Right renal pelvis (tissue), 4 donors: ENCODE data around the gene PPP3R1. TPM values are rescaled to one million over a fixed set of nuclear protein-coding genes. Genes with fewer than 3 reads are reported as not detected.
"Not testable (repeated sequence)": the region's sequence is repeated elsewhere in the genome, so short reads cannot be mapped to it uniquely, and the experiment has no call there.

Experiments used
- DNase-seq, 4 donors: peaks; one replicate each; pipeline ENCODE4 v3.0.0-alpha.2; 2013; ENCODE audit warnings: low read depth in 4 of 4, low spot score in 3 of 4, missing footprints in 1 of 4
- polyA plus RNA-seq, 4 donors: library from polyadenylated mRNA; unstranded; fragments of 120-200 nt; gene quantifications; one replicate each; pipeline ENCODE4 v1.2.1, GENCODE V29; 2013; ENCODE audit not compliant: insufficient read length in 4 of 4

Gene PPP3R1
- polyA plus RNA-seq, 4 donors = 51.8 to 72.6 (median 65.8) TPM

- DNase-seq = no peak
Measured at GRCh38 chr2:68190991-68191731, 61.2 kb downstream of the PPP3R1 start.

- DNase-seq = no peak
Measured at GRCh38 chr2:68189991-68190784, 62.1 kb downstream of the PPP3R1 start.

GRCh38 chr2:68188831-68189230 lies 63.5 kb downstream of the PPP3R1 start:
- no peak for DNase-seq

- no peak for DNase-seq
Measured at GRCh38 chr2:68187329-68187728, 65.0 kb downstream of the PPP3R1 start.

GRCh38 chr2:68185541-68186164 lies 66.7 kb downstream of the PPP3R1 start:
- no peak for DNase-seq

GRCh38 chr2:68182902-68183301 lies 69.4 kb downstream of the PPP3R1 start:
- no peak for DNase-seq

- no peak for DNase-seq
Measured at GRCh38 chr2:68178954-68179627, 73.2 kb downstream of the PPP3R1 start.

GRCh38 chr2:68178432-68178831 lies 73.9 kb downstream of the PPP3R1 start:
- DNase-seq = no peak

- no peak for DNase-seq
Measured at GRCh38 chr2:68177541-68177940, 74.8 kb downstream of the PPP3R1 start.

- DNase-seq = no peak
Measured at GRCh38 chr2:68176657-68177056, 75.7 kb downstream of the PPP3R1 start.

GRCh38 chr2:68175210-68175609 lies 77.1 kb downstream of the PPP3R1 start:
- DNase-seq = not testable (repeated sequence)

- DNase-seq = no peak
Measured at GRCh38 chr2:68172990-68173700, 79.2 kb downstream of the PPP3R1 start.

- no peak for DNase-seq
Measured at GRCh38 chr2:68172521-68172920, 79.8 kb downstream of the PPP3R1 start.

- no peak for DNase-seq
Measured at GRCh38 chr2:68171684-68172083, 80.6 kb downstream of the PPP3R1 start.

GRCh38 chr2:68171146-68171545 lies 81.2 kb downstream of the PPP3R1 start:
- no peak for DNase-seq

- no peak for DNase-seq
Measured at GRCh38 chr2:68169308-68169707, 83.0 kb downstream of the PPP3R1 start.

GRCh38 chr2:68167186-68167585 lies 85.1 kb downstream of the PPP3R1 start:
- DNase-seq = no peak

- DNase-seq = no peak
Measured at GRCh38 chr2:68163641-68164040, 88.7 kb downstream of the PPP3R1 start.

- DNase-seq = no peak
Measured at GRCh38 chr2:68158134-68158447, 94.2 kb downstream of the PPP3R1 start.

GRCh38 chr2:68157402-68158133 lies 94.8 kb downstream of the PPP3R1 start, which contains the start of gene PNO1:
TSS of gene PNO1 (plus strand) at chr2:68157888. CDS start at chr2:68157935, 47 bp downstream.
- DNase-seq = peak; percentile 93 to 96 (median 96)
